Left lobe of liver (tissue), 2 donors: ENCODE measurements around the gene CETP. TPM values are rescaled to one million over a fixed set of nuclear protein-coding genes. Genes with fewer than 3 reads are reported as not detected.
A peak's percentile ranks its signal among the peaks of the same experiment; 100 is the strongest.
"Not testable (repeated sequence)": the region's sequence is repeated elsewhere in the genome, so short reads cannot be mapped to it uniquely, and the experiment has no call there.

Experiments used
- ATAC-seq: fragments of 200-7000 bp; cut with Tn5 transposase; one replicate; pipeline ENCODE4 v1.9.1; 2020; ENCODE audit warnings: mild to moderate bottlenecking, moderate library complexity
- DNase-seq: peaks from one replicate; pipeline ENCODE4 v3.0.0-alpha.2; 2020; ENCODE audit warnings: low spot score
- total RNA-seq: library from RNA; stranded (reverse); gene quantifications from one replicate; pipeline ENCODE4 v1.2.1, GENCODE V29; 2021
- donor health status: DM: no; HTN: no; CAD: no; lungs with moderate emphysema.
- donor health status: DM: no; HTN: yes; CAD: no.

CETP gene
- total RNA-seq, 1 donor from 2014 or later = 3.8 TPM

DNA sequence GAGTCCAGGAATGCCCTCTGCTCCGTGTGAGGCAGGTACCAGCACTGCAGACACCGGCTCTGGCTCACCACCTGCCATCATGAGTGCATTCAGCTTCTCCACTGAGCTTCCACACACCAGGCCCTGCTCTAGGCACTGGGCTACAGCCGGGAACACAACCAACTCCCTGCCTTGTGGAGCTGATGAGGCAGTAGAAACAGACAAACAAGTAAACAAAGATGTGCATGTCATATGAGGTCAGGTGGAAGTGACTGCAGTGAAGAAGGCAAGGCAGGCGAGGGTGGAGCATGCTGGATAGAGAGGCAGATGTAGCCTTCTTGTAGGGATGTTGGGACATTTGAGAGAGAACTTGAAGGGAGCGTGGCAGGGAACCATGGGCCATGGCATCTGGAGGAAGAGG, 32.6 kb downstream of the CETP start:
- ATAC-seq (no peak), DNase-seq (no peak)

DNA sequence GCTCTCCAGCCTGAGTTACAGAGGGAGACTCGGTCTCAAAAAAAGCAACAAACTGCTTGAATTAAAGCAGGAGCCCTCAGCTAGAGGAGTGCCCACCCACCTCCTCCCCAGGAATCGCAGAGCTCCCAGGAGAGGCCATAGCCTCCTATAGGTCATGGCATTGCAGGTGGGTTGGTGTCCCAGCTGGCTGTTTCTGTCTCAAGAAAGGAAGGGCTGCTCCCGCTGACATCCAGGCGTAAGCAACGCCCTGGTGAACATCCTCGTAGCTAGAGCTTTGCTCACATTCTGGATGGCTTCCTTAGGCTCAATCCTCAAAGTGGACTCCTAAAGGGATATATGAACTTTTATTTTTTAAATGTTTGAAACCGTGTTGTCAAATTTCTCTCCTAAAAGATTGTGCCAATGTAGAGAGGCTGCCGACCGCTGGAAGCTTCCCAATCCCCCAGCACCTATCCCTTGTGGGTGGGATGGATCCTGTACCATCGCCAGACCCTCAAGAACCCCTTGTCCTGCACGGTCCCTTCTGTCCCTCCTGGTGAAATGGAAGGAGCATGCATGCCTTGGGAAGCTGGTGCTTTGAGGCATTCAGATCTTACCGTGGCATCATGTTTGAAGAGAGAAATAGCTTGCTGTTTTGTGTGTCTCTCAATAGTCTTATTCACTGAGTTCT, 33.5 kb downstream of the CETP start:
- ATAC-seq (no peak), DNase-seq (no peak)

DNA sequence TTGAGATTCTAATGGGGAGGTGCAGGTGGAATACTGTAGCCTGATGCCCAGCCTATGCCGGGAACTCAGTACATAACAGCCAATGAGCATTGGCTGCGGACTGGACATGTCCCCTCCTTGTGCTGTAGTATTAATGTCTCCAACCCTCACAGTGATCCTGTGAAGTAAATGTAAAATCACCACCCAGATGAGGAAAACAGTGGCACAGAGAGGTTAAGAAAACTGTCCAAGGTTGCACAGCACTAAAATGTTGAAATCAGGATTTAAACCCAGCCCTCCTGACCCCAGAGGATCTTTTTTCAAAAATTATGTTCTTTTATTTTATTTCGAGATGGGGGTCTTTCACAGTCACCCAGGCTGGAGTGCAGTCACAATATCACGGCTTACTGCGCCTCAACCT, 35.5 kb downstream of the CETP start:
- ATAC-seq = no peak

DNA sequence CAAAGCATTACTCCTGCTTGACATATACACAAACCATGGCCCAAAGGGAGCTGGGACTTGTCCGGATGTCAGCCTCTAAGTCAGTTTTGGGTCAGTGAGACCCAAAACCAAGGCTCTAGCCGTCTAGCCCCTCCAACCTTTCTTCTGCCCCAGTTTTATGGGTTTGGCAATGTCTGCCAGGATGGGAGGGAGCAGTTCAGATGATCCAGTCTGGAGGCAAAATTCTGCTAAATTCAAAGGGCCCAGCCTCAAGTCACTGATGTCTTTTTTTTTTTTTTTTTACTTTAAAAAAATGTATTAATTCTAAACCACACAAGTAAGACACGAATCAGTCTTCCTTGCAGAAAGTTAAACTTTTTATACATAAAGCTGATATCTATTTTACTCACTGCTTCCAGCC, 36.2 kb downstream of the CETP start:
- no peak for ATAC-seq
- no peak for DNase-seq

More for the DNA sequence above, 35.5 kb downstream of the CETP start:
- no peak for DNase-seq

DNA sequence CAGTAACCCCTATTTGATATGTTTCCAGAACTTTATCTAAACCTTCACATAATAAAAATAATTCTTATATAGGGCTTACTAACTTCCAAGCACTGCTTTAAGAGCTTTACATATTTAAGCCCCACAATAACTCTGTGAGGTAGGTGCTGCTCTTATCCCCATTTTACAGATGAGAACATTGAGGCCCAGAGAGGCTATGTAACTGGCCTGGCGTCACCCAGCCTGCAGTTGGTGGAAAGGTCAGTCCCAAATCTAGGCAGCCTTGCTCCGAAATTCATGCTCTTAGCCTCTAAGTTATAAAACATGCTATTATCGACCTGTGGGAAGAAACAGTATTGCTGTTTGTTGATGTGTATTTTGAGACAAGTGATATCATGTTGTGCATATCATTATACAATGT, 36.6 kb downstream of the CETP start:
- DNase-seq = no peak
- no peak for ATAC-seq

DNA sequence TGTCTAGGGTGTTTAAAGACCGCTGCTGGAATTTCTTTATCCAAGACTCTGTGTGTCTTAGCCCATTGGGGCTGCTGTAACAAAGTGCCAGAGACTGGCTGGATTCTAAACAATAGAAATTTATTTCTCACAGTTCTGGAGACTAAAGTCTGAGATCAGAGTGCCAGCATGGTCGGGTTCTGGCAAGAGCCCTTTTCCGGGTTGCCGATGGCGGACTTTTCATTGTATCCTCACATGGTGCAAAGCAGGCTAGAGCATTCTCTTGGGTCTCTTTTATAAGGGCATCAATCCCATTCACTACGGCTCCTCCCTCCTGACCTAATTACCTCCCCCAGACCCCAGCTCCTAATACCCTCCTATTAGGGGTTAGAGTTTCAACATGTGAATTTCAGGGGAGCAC, 37.1 kb downstream of the CETP start:
- DNase-seq (no peak), ATAC-seq (no peak)

DNA sequence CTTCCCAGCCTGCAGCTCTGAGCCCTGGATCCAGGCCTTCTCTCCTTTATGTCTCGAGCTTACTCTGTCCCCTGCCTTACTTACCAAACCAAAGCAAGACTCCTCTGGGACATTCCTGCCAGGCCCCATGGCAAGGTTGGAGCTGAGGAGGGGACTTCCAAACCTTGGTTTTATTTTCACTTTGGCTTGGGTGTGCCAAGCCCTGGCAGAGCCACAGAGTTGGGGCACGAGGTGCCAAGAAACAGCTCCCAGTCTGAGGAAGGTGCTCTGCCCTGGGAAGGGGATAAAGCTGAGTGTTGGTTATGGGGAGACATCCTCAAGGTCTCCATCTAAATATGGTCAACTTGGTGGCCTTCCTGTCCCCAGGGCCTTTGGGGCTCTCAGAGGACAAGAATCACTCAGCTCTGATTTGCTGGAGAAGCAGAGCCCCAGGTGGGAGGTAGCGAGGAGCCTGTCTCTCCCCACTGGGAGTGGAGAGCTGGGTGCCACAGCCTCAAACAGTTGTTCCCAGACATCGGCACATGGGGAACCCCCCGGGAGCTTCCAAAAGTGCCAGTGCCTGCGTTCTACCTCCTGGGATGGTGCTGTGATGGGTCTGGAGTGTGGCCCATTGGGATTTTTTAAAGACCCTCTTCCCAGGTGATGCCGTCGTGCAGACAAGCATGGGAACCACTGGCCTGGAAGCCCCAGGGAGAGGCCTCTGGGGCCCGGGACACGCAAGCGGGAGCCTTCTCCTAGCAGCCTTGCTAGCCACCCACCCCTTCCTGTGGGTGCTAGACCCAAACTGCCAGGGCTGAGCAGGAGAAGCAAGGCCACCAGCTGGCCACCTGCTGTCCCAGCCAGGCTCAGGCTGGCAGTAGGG, 37.9 kb downstream of the CETP start:
- ATAC-seq (peak; percentile 19), DNase-seq (no peak)

DNA sequence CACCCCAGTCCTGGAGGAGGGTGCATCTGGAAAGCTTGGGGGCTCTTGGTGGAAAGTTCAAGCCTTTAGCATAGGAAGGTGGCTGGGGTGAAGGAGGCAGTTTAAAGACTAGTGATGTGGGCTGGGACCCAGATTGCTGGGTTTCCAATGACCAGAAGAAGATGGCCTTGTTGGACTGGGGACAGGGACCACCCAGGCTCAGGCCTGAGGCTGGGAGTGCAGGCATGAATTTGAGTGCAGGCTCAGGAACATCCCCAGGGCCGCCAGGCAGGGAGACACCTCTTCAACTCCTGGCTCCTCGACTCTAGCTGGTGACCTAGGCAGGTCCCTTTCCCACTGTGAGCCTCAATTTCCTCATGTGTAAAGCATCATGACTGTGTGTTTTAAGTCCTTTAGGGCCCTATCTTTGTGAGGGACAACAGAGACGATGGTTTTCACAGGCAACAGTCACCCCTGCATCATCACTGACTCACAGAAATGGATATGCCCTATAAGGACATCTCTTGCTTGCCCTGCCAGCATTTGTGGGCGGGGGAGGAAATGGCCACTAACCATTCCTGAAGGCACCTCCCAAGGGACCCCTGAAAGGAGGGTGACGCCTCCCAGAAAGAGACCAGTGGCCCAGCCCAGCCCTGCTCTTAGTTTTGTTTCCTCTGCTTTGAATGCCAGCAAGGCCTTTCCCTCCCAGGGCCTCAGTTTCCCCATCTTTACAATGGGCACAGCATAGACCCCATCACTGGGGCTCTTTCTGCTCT, 38.7 kb downstream of the CETP start:
- DNase-seq (no peak), ATAC-seq (no peak)

DNA sequence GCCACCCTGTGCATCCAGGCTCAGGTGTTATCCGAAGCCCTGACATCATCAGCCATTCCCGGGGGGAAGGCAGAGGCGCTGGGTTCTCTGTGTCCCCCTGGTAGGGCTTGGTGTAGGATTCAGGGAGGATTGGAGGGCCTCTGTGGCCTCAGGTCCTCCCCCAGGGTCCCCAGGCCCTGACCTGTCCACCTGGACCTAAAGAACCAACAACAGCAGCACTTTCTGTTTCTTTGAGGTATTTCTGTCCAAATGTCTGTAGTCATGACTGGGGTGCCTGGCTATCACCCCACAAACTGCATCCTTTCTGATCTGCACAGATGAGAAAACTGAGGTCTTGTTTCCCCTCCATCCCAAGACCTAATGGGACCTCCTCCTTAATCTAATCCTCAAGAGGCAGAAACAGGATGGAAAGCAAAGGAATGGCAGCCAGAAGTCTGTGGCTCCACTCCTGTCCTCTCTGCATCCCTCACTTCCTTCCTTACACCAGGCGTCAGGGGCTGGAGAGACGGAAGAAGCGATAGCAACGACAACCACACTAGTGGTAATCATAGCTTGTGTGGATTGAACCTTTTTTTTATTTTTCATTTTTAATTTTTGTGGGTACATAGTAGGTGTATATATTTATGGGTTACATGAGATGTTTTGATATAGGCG, 39.4 kb downstream of the CETP start:
- DNase-seq (no peak), ATAC-seq (peak; percentile 23)

DNA sequence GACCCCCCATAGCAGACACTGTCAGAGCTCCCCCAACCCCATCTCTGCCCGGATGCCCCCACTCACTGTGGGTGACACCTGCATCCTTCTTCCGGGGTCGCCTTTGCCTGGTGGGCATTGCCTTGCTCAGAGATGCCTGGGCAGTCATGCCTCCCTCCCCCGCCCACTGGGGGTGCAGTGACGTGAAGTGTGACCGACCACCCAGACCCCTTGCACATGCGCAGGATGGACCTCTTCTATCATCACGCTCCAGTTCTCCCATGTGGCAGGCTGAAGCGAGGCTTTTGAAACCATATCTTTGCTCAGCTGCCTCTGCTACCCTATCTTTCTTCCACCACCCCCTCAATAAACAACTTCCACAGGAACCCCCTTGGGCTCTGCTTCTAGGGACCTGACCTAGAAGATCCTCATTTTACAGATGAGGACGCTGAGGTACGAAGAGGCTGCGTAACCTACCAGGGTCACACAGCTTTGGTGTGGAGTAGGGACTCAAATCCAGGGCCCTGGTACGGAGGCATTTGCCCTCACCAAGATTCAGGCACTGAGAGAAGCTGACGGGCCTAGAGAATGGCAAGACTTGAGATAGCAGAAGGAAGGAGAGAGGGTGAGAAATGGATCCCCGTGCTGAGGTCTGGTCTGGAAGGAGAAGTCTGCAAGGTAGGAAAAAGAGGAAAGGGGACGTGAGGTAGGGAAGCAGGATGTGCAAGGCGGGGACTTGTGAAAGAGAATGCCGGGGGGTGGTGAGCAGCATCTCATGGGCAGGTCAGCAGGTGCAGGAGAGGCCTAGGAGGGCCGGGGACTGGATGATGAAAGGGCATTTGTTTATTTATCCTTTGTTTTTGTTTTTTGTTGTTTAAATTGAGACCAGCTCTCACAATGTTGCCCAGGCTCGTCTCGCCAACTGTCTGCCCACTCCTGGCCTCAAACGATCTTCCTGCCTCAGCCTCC, 42.0 kb downstream of the CETP start:
- DNase-seq (no peak), ATAC-seq (no peak)

DNA sequence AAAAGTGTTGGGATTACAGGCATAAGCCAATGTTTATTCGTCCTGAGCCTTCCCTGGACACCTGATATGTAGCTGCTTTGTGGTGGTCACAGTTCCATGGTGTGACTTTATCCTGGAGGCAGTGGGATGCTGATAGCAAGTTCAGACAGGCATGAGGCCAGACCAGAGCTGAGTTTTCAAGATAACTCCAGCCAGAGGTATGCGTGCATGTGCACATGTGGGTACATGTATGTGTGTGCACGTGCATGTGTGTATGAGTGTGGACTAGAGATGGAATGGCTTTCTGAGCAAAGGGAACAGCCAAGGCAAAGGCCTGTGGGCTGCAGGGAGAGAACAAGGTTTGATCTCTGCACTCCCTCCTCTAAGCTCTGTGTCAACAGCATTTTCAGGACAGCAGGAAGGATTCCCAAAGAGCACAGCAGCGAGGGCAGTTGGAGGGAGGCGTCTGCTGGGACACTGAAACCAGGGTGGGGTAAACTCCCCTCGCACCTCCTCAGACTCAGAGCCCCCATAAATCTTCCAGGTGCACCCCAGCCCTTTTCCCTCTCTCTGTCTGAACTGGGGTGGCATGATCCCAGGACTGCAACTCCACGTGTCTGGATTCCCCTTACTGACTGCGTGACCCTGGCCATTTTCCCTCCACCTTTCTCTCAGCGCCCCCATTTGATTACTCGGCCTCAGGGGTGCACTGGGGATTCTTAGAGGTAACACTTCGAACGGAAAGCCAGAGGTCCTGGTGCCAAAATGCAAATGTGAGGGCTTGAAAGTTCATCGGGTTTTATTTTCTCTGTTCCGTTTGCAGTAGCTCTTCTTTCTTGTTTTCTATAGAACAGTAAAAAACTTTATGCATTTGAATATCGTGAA, 42.9 kb downstream of the CETP start:
- ATAC-seq (no peak), DNase-seq (no peak)

DNA sequence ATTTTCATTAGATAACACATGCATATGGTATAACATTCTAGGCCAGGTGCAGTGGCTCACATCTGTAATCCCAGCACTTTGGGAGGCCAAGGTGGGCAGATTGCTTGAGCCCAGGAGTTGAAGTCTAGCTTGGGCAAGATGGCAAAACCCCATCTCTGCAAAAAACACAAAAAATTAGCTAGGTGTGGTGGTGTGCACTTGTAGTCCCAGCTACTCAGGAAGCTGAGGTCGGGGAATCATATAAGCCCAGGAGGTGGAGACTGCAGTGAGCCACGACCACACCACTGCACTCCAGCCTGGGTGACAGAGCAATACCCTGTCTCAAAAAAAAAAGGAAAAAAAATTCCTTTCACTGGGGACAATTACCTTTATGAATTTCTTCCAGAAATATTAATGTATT, 43.8 kb downstream of the CETP start:
- not testable (repeated sequence) for ATAC-seq, DNase-seq

DNA sequence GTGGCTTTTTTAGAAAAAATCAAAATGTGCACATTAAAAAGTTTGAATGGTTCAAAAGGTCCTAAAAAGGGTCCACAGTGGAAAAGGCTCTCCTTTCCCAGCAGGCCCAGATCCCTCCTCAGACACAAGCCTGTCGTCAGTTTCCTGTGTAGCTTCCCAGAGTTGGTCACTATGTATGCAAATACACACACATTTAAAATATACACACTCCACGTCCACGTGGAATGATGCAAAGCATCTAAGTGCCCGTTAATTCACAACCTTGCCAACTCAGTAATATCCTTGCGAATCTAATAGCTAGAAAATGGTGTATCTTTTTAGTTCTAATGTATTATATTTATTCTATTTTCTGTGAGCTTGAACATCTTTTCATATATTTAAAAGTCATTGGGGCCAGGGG, 45.3 kb downstream of the CETP start:
- no peak for ATAC-seq

DNA sequence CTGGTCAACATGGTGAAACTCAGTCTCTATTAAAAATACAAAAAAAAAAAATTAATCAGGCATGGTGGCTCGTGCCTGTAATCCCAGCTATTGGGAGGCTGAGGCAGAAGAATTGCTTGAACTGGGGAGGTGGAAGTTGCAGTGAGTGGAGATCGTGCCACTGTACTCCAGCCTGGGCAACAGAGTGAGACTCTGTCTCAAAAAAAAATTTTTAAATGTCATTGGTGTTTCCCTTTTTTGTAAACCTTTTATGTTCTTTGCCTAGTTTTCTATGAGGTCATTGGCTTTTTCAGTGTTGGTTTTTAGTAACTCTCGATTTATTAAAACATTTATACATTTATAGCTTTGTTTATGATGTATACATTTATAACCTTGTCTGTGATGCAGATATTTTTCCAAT, 45.8 kb downstream of the CETP start:
- DNase-seq (no peak), ATAC-seq (no peak)

More for the DNA sequence above, 45.3 kb downstream of the CETP start:
- no peak for DNase-seq

DNA sequence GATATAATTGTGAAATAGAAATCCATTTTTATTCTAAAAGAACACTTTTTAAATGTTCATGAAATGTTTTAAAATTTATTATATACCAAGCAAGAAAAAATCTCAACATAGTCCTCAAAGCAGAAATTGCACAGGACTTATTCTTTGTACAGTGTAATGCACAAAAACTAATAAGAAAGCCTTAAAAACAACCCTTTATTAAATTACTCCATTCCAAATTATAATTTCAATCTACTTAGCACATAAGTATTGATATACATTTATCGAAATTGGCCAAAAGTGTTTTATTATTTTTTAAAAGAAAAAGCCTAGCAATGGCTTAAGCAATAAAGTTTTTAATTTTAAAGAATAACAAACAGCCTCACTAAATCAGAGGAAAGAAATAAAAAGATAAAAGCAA, 46.7 kb downstream of the CETP start:
- DNase-seq (no peak), ATAC-seq (no peak)

DNA sequence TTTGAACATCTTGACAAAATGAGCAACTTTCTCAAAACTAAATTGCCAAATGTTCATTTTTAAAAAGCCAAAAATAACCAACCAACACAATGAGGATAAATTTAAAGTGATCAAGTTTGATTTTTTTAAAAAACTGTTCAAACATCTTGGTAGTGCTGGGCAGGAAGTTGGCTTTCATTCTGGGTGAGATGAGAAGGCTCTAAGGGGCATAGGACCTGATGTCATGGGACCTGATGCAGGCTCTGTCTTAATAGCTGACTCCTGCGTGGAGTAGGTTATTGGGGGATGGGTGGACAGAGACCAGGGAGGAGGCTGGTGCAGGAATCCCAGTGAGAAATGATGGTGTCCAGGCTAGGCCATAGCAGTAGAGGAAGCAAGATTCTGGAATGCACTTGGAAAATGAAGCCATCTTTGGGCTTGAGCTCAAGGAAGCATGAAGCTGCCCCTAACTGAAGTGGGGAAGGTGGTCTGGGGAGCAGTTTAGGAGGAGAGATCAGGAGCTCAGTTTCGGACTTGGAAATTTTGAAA, 48.0 kb downstream of the CETP start:
- ATAC-seq = no peak
- DNase-seq = no peak

DNA sequence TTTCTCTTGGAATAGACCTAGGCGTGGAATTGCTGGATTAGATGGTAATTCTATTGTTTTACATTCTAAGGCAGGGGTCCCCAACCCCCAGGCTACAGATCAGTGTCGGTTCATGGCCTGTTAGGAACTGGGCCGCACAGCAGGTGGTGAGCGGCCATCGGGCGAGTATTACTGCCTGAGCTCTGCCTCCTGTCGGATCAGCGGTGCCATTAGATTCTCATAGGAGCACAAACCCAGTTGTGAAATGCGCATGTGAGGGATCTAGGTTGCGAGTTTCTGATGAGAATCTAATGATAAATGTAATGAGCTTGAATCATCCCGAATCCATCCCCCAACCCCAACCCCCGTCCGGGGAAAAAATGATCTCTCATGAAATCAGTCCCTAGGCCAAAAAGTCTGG, 50.6 kb downstream of the CETP start:
- DNase-seq (no peak), ATAC-seq (no peak)

DNA sequence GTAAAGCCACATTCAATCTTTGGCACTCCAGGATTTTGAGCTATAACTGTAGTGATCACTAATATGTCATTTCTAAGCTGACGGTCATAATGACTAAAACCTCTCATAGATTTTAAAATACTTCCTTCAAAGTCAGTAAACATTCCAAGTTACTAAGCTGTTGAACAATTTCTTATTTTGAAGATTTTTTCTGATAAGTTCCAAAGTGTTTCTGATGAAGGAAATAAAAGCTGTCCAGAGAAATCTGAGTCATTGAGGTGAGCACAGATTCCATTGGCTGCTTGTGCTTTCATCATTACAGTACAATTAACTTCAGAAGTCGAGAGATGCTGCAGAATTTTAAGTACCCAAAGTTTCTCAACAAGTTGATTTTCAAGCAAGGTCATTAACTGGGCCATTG, 51.5 kb downstream of the CETP start:
- ATAC-seq (no peak), DNase-seq (no peak)

DNA sequence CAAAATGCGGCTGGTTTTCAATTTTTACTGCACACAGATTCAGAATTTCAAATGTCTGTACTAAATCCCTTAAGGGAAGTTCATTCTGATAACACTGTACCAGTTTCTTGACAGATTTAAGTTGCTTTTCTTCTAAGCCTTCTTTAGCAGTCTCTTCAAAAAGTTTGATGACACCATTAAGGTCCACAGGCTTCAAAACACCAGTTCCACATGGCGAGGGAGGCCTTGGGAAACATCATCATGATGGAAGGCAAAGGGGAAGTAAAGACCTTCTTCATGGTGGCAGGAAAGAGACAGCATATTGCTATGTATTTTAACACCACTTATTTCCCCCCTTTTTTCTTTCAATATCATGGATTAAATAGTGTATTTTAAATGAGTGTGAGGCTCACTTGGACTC, 52.2 kb downstream of the CETP start:
- ATAC-seq = no peak

More for the DNA sequence above, 52.2 kb downstream of the CETP start:
- no peak for DNase-seq
